ENCODE measurements around the gene BRCA2.
"Not testable (repeated sequence)": the region's sequence is repeated elsewhere in the genome, so short reads cannot be mapped to it uniquely, and the experiment has no call there.

The BRCA2 gene

GRCh38 chr13:32314271-32315237, 754 bp upstream of the BRCA2 start:
- peak; percentile 57 to 61 for DNase-seq

- no peak for DNase-seq
Observed at GRCh38 chr13:32316028-32316339, 676 bp downstream of the BRCA2 start.

- no peak for DNase-seq
Observed at GRCh38 chr13:32316501-32316900, 1.2 kb downstream of the BRCA2 start.

- DNase-seq, result no peak
Observed at GRCh38 chr13:32317716-32318465, 2.6 kb downstream of the BRCA2 start.

GRCh38 chr13:32320528-32320927, 5.2 kb downstream of the BRCA2 start:
- peak in 1 of 2 experiments; percentile 17 for DNase-seq

- no peak for DNase-seq
Observed at GRCh38 chr13:32323912-32324311, 8.6 kb downstream of the BRCA2 start.

GRCh38 chr13:32330441-32330840, 15.1 kb downstream of the BRCA2 start:
- no peak for DNase-seq

- DNase-seq, result no peak
Observed at GRCh38 chr13:32334671-32335070, 19.4 kb downstream of the BRCA2 start.

- no peak for DNase-seq
Observed at GRCh38 chr13:32340914-32341313, 25.6 kb downstream of the BRCA2 start.

GRCh38 chr13:32347651-32348050, 32.3 kb downstream of the BRCA2 start:
- no peak for DNase-seq

GRCh38 chr13:32350839-32351441, 35.6 kb downstream of the BRCA2 start:
- DNase-seq, result not testable (repeated sequence)

GRCh38 chr13:32354040-32354439, 38.7 kb downstream of the BRCA2 start:
- DNase-seq, result no peak

GRCh38 chr13:32355935-32356334, 40.6 kb downstream of the BRCA2 start:
- not testable (repeated sequence) for DNase-seq

GRCh38 chr13:32362574-32362973, 47.3 kb downstream of the BRCA2 start:
- no peak for DNase-seq

- no peak for DNase-seq
Observed at GRCh38 chr13:32370805-32371204, 55.5 kb downstream of the BRCA2 start.

- no peak for DNase-seq
Observed at GRCh38 chr13:32376642-32377415, 61.5 kb downstream of the BRCA2 start.

GRCh38 chr13:32378012-32378411, 62.7 kb downstream of the BRCA2 start:
- DNase-seq, result no peak

GRCh38 chr13:32381539-32381938, 66.2 kb downstream of the BRCA2 start:
- no peak for DNase-seq

GRCh38 chr13:32383836-32384618, 68.7 kb downstream of the BRCA2 start:
- no peak for DNase-seq

GRCh38 chr13:32384702-32385101, 69.4 kb downstream of the BRCA2 start:
- DNase-seq, result no peak

- no peak for DNase-seq
Observed at GRCh38 chr13:32385410-32385809, 70.1 kb downstream of the BRCA2 start.

GRCh38 chr13:32390048-32390447, 74.7 kb downstream of the BRCA2 start:
- DNase-seq, result no peak
